Upper lobe of right lung (tissue), 1 donor: ENCODE measurements around the gene FGGY. TPM values are rescaled to one million over a fixed set of nuclear protein-coding genes. Genes with fewer than 3 reads are reported as not detected.

Experiments
- ATAC-seq: fragments of 200-7000 bp; cut with Tn5 transposase; one replicate; pipeline ENCODE4 v1.9.1; 2020; ENCODE audit warnings: mild to moderate bottlenecking, moderate library complexity
- DNase-seq: peaks from one replicate; pipeline ENCODE4 v3.0.0-alpha.2; 2020
- H3K27ac ChIP-seq: fragments of 200-600 bp; one replicate; pipeline ENCODE4 v1.8.0; 2022
- H3K27me3 ChIP-seq: fragments of 200-600 bp; one replicate; pipeline ENCODE4 v1.8.0; 2022; ENCODE audit warnings: mild to moderate bottlenecking
- H3K36me3 ChIP-seq: fragments of 200-600 bp; one replicate; pipeline ENCODE4 v1.8.0; 2022
- H3K4me1 ChIP-seq: fragments of 200-600 bp; one replicate; pipeline ENCODE4 v1.8.0; 2022
- H3K4me3 ChIP-seq: fragments of 200-600 bp; one replicate; pipeline ENCODE4 v1.8.0; 2022; ENCODE audit warnings: mild to moderate bottlenecking
- H3K9me3 ChIP-seq: fragments of 200-600 bp; one replicate; pipeline ENCODE4 v1.8.0; 2022
- intact Hi-C: fragments of 100-400 bp; cut with DNase I; formaldehyde crosslinking; loops from one replicate; pipeline ENCODE4 v1.11.0; 2022
- total RNA-seq: library from RNA; stranded (reverse); fragmentation: NEBNext Ultra II Directional; extraction: Animal tissue kit (Norgen Biotek cat#: 25700); gene quantifications from one replicate; pipeline ENCODE4 v1.2.1, GENCODE V29; 2021
- TF ChIP-seq, protein P1 (sequence below): fragments of 200-600 bp; IDR thresholded peaks from one replicate; pipeline ENCODE4 v1.8.0; 2022; ENCODE audit warnings: antibody characterized with exemption
- donor health status: DM: no; HTN: yes; CAD: no; lungs with severe emphysema.

Gene FGGY
- total RNA-seq, 1 donor from 2014 or later = 39.2 TPM

GRCh38 chr1:59384443-59384842, 87.5 kb downstream of the FGGY start:
- H3K9me3 ChIP-seq = no peaks in the 10 kb centered on the region
- no peaks in the 10 kb centered on the region for H3K27me3 ChIP-seq
- H3K27ac ChIP-seq = no peak overlapping the region
- H3K4me1 ChIP-seq = no peaks in the 10 kb centered on the region
- intact Hi-C loops = no loop called here
- no peaks in the 10 kb centered on the region for H3K36me3 ChIP-seq
- DNase-seq (no peak), ATAC-seq (no peak)
- TF ChIP-seq, protein P1, sequence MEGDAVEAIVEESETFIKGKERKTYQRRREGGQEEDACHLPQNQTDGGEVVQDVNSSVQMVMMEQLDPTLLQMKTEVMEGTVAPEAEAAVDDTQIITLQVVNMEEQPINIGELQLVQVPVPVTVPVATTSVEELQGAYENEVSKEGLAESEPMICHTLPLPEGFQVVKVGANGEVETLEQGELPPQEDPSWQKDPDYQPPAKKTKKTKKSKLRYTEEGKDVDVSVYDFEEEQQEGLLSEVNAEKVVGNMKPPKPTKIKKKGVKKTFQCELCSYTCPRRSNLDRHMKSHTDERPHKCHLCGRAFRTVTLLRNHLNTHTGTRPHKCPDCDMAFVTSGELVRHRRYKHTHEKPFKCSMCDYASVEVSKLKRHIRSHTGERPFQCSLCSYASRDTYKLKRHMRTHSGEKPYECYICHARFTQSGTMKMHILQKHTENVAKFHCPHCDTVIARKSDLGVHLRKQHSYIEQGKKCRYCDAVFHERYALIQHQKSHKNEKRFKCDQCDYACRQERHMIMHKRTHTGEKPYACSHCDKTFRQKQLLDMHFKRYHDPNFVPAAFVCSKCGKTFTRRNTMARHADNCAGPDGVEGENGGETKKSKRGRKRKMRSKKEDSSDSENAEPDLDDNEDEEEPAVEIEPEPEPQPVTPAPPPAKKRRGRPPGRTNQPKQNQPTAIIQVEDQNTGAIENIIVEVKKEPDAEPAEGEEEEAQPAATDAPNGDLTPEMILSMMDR = no peak
- H3K4me3 ChIP-seq = no peak overlapping the region

DNA sequence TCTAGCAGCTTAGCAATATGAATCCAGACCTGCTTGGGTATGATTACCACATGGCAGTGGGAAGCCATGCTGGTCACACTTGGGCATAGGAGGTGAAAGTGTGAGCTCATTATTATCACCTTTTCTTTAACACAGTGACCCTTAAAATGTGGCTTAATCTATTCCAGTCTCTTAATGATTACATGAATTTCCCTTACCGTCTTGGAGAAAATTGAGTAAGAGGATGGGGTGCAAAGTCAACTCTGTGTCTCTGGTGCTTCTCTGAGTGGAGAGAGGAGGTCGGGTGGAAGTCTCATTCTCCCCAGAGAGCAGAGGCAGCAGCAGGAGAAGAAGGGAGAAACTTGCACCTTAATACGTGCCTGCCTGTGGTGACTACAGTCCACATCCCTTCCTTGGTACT, 91.3 kb downstream of the FGGY start:
- no peaks in the 10 kb centered on the region for H3K27me3 ChIP-seq
- no peaks in the 10 kb centered on the region for H3K9me3 ChIP-seq
- no peak overlapping the region for H3K4me3 ChIP-seq
- ATAC-seq = no peak
- DNase-seq = no peak
- H3K36me3 ChIP-seq = no peaks in the 10 kb centered on the region
- H3K27ac ChIP-seq = no peak overlapping the region
- TF ChIP-seq, protein P1 = no peak
- H3K4me1 ChIP-seq = peaks cover 4% of the 10 kb centered on the region
- intact Hi-C loops = no loop called here

DNA sequence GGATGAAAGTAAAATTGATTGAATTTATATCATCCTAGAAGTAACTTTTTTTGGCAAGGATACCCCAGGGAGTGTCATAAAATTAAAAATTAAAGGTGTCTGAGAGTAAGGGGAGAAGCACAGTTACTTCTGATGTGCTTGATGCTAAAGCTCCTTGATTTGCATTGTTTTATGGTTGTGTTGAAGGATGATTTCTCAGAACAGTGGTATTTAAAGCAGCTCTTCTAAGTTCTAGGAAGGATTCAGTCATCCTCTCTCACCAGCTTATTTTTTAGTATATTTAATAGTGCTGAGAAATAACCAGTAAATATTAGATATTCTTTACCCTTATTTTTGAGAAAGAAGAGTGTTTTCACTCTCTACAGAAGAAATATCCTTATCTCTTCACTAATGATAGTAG, 93.0 kb downstream of the FGGY start:
- intact Hi-C loops = no loop called here
- H3K36me3 ChIP-seq = no peaks in the 10 kb centered on the region

DNA sequence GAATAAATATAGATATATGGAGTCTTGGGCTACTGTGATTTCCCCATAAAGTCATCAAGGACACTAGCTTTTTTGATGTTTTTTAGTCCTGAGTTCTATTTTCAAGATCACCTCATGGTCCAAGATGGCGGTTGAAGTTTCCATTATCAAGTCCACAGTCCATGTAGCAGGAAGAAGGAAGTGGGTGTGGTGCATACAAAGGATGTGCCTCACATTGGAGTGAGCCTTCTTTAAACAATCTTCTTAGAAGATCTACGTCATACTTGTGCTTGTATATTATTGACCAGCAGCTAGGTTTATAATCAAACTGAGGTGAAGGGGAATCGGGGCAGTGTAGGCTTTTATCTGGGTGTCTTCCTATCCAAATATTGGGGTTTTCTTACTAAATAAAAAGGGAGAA, 93.4 kb downstream of the FGGY start:
- Histone ChIP-seq H3K9me3 (no peaks in the 10 kb centered on the region), H3K27ac (no peak overlapping the region), H3K4me3 (no peak overlapping the region), H3K4me1 (peaks cover 17% of the 10 kb centered on the region), H3K27me3 (no peaks in the 10 kb centered on the region), H3K36me3 (no peaks in the 10 kb centered on the region)
- intact Hi-C loops = no loop called here
- ATAC-seq = peak; percentile 26
- no peak for DNase-seq
- TF ChIP-seq, protein P1 = no peak

More for the DNA sequence above, 93.0 kb downstream of the FGGY start:
- TF ChIP-seq, protein P1 = no peak
- Histone ChIP-seq H3K4me1 (peaks cover 17% of the 10 kb centered on the region), H3K27ac (no peak overlapping the region), H3K9me3 (no peaks in the 10 kb centered on the region), H3K4me3 (no peak overlapping the region), H3K27me3 (no peaks in the 10 kb centered on the region)
- DNase-seq (no peak), ATAC-seq (no peak)

GRCh38 chr1:59391212-59392179, 94.6 kb downstream of the FGGY start:
- intact Hi-C loops = no loop called here
- no peak overlapping the region for H3K27ac ChIP-seq
- DNase-seq (no peak), ATAC-seq (peak; percentile 31)
- no peaks in the 10 kb centered on the region for H3K27me3 ChIP-seq
- TF ChIP-seq, protein P1 = no peak
- H3K9me3 ChIP-seq = no peaks in the 10 kb centered on the region
- peaks cover 17% of the 10 kb centered on the region for H3K4me1 ChIP-seq
- H3K4me3 ChIP-seq = no peak overlapping the region
- H3K36me3 ChIP-seq = no peaks in the 10 kb centered on the region
